Stimulated activated CD8-positive, alpha-beta memory T cell treated with anti-CD3 and anti-CD28 coated beads, Interleukin-7, amount 100 ng/mL, for 24 hours (primary cell): Measurements from ENCODE around the gene CASZ1.

ENCODE experiments used
- DNase-seq: peaks from one replicate; pipeline ENCODE4 v3.0.0-alpha.2; 2020; ENCODE audit warnings: low read depth

The CASZ1 gene

DNA sequence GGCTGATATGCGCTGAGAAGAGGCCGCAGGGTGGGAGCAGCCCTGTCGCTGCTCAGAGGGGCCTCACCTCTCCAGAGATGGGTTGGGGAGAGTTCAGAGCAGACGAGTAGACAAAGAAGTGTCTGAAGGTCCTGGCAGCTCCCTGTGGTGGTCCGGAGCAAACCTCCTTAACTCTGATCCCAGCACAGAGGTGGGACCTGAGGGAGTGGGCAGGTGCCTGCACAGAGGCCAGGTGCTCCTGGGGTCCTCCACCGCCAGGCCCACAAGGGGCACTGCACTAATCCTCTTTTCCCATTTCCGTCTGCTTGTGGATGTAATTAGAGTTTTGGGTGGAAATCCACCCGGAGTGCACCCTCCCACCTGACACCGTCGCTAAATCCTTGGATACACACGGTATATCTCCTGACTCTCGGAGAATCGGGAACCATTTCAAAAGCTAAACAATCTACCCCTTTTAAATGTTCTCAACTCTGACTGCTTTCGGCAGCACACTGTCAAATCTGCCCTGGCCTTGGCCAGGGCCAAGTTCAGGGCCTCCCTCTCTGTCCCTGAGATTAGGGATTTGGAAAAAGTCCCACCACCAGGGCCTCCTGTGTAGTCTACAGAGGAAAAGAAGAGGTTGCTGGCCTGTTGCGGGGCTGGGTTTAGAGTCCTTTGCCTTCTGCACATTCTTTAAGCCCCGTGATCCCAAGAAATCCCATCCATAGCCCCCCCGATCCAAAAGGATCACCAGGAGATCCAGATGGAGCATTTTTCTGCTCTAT lies 22.4 kb downstream of the CASZ1 start:
- no peak for DNase-seq

- DNase-seq, result no peak
Observed at GRCh38 chr1:10773376-10773775, 23.1 kb downstream of the CASZ1 start.

DNA sequence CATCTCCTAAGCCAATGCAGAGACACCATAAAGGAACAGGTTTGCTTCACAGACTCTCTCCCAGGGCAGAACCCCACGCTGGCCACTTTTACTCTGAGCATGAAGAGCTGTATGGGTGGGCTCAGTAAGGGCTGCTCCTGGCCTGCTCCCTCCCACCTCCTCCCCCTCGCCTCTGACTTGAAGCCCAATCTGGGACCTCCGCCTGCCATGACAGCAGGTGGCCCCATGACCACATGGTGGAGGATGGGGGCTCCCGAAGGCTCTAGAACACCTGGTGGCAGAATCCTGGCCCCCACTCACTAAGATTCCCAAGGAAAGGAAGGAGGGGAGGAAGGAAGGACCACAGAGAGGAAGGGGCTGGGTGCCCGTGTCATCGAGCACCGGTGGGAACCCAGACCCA lies 23.7 kb downstream of the CASZ1 start:
- DNase-seq, result no peak

- no peak for DNase-seq
Observed at GRCh38 chr1:10771789-10772188, 24.7 kb downstream of the CASZ1 start.

DNA sequence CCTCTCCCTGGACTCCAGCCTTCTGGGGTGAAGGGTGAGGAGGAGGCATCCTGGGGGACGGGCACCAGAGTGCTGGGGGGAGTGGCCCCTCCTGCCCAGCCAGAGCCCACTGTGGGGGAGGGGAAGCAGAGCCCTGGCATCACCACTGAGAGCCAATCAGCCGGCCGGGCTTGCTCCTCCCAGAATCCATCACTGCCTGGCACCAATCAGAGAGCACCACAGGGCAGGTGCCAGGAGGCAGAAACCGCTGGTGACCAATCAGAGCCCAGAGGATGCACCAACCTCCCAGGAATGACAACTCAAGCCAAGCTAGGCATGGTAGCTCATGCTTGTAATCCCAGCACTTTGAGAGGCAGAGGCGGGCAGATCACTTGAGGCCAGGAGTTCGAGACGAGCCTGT lies 27.9 kb downstream of the CASZ1 start:
- DNase-seq, result no peak

GRCh38 chr1:10767282-10767681 lies 29.2 kb downstream of the CASZ1 start:
- no peak for DNase-seq

GRCh38 chr1:10765734-10766478 lies 30.5 kb downstream of the CASZ1 start:
- DNase-seq, result no peak

DNA sequence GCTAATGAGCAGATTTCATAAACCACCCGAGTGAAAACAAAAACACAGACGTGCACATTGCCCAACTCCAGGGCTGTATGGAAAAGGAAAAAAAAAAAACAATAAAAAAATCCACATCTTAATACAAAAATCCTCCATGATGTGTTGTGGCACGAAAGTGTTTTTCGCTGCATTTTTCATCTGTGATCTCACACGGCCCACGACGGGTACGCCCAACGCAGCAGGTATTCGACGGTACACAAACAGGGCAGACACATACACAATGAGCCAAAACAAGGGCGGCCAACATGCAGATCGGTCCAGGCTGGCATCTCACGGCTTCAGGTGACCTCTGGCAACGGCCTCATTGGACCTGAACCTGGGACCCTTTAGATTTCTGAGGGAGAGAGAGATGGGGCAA lies 31.1 kb downstream of the CASZ1 start:
- no peak for DNase-seq

GRCh38 chr1:10764296-10764798 lies 32.1 kb downstream of the CASZ1 start:
- DNase-seq, result no peak

DNA sequence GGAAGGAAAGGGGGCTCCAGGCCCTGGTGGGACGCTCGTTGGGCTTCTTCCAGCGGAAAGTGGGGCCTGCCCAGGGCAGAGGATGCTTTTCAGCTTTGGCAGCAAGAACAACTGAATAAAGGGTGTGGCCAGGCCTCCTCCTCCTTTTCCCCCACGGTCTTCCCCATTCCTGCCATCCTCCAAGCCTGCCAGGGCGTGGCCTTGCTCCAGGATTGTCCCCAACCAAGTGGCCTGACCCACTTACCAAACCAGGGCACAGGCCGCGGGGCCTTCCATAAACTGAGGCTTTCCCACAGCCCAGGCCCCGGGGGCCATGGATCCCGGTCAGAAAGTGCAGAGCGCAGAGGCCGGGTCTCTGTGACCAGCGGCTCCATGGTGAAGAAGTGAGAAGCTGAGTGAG lies 33.6 kb downstream of the CASZ1 start:
- no peak for DNase-seq

GRCh38 chr1:10762153-10762523 lies 34.3 kb downstream of the CASZ1 start:
- no peak for DNase-seq

DNA sequence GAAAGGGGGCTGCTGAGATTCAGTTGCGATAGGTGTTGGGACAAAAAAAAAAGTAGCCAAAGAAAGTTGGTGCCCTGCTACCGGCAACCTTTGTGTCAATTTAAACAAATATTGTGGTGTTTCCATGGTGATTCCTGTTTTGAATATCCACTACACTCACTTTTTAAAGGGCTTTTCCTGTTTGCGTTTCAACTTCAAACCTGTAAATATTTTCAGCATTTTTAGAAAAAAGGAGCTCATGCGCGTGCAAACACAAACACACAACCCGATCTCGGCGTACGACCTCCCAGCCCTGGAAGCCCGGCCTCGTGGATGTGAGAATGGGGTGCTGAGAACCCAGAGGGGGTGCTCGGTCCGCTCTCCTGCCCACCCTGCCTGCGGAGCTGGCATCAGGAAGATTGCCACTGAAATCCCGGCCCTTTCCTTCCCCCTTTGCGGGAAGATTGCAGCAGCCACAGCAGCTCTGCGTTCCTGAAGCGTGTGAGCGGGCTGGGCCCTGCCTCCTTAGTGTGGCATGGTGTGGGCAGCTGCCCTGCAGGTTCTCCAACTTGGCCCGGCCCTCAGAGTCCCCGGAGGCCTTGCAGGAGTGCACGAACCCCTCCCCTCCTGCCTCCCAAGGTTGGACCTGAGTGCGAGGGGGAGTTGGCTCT lies 34.8 kb downstream of the CASZ1 start:
- no peak for DNase-seq

- DNase-seq, result no peak
Observed at GRCh38 chr1:10760566-10761502, 35.6 kb downstream of the CASZ1 start.

- DNase-seq, result no peak
Observed at GRCh38 chr1:10759413-10760200, 36.8 kb downstream of the CASZ1 start.

- DNase-seq, result no peak
Observed at GRCh38 chr1:10756842-10757241, 39.6 kb downstream of the CASZ1 start.

DNA sequence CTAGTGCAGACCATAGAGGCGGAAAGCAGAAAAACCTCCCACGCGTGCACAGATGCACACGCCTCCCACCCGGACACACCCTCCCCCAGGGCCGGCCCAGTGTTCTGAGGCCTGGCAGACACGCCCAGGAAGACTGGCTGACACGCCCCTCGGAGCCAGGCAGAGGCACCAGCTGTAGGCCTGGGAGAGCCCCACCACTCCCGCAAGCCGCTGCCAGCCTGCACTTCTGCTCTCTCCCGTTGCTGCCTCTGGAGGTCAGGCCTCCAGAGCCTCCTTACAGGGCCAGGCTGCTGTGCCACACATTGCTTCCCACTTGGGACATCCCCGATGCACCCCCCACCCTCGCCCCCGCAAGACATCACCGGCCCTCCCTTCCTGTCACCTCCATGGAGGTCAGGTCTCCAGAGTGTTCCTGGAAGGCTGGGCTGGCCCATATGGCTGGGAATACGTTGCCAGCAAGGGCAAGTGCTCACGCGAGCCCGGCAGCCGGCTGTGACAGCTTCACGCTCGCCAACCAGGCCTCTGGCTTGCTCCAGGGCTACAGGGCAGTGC lies 40.4 kb downstream of the CASZ1 start:
- DNase-seq, result peak; percentile 6

DNA sequence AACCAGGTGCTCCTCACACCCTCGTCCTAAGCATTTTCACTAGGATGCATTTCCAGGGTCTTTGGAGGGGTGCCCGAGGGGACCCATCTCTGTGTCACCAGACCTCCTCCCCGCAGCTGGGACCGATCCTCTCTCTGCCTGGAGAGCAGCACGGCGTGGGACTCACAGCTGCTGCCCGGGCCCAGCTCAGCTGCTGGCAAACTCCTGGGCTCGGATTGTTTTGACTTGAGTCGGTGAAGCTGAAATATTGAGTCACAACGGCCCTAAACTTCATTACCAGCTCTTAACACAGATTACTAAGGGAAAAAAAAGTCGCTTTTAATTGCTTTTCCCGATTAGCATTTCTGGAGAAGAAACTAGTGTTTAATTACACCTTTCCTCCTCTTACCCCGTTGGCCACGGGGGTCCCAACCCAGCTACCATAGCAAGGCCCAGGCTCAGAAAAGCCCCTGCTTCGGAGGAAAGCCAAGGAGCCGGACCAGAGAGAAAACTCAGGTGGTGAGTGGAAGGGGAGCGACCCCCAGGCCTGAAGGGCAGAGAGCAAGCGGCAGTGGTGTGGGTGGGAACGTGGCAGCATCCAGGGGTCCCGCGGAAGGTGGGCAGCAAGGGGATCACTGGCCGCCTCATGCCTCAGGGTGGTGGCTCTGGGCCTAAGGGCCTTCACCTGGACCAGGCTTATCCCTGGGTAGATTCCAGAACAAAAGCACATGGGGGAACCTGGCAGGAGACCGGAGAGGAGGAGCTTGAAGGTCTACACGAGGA lies 41.7 kb downstream of the CASZ1 start:
- no peak for DNase-seq

DNA sequence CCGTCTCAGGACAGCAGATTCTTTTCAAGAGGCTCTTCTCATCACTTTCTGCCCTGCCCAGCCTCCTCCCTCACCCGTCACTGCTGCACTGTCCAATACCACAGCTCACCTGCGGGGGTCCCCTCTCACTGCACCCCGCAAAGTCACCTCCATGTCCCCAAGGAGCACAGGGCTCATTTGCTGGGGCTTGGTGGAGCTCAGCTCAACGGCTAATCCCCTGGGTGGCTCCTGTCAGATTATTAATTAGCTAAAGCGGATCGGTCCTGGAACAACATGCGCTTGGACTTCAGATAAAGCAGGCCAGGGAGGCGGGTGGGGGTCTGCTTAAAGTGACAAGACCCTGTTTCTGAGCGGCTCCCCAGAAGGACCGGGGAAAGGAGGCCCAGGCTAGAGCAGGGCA lies 43.1 kb downstream of the CASZ1 start:
- DNase-seq, result no peak

DNA sequence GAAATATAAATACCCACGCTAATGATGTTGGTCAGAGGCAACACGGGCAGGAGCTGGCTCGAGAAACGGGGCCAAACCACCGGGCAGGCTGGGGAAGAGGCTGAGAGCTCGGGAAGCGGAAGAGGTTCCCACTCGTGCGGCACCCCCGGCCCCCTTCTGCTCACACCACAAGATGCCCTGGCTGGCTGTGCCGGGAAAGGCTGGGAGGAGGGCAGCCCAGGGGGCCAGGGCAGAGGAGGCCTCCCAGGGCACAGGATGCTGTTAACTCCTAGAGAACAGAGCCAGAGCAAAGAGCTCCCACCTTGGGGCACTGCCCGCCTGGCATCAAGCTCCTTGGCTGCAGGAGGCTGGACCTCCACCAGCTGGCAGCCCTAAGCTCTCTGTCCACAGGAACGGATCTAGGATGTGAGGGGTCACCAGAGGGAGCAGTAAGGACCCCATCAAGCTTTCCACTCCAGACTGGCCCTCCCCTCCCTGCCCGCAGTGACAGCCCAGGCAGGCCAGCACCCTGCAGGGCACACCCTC lies 44.8 kb downstream of the CASZ1 start:
- no peak for DNase-seq

DNA sequence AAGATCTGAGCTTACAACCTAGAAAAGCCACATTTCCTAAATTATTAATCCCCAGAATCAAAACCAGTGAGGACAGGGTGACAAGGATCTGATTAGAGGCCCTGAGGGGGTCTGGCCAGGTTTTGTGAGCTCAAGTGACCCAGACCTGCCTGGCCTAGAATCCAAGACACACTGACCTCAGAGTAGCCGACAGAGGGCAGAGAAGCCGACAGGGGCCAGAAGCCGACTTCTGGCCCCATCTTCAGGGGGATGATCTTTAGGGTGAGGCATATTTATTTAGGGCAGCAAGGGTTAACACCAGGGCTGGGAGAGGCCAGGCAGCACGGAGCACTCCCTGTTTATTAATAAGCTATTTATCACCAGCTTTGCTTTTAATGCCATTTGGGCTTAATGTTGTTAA lies 45.3 kb downstream of the CASZ1 start:
- no peak for DNase-seq
